OCI-LY7 (cell line): Measurements from ENCODE around the gene RAB30.

Source experiments
- CTCF ChIP-seq: fragments of 200-600 bp; sonication (generic); conservative IDR thresholded peaks from 2 replicates; pipeline ENCODE4 v1.5.1; 2014; ENCODE audit warnings: mild to moderate bottlenecking, antibody characterized with exemption, low read length, moderate library complexity, mixed read lengths
- EZH2phosphoT487 ChIP-seq: fragments of 200-600 bp; sonication (generic); IDR thresholded peaks from 2 replicates; pipeline ENCODE4 v1.6.1; 2018; ENCODE audit warnings: low read depth, borderline replicate concordance, mild to moderate bottlenecking, mixed run types, antibody characterized with exemption, low read length, moderate library complexity, mixed read lengths

GRCh38 chr11:83102834-83103233 is 31.1 kb upstream of the RAB30 start:
- TF ChIP-seq CTCF (no peak), EZH2phosphoT487 (no peak)
